Right lobe of liver (tissue), 6 donors: ENCODE measurements around the gene CRB1. TPM values are rescaled to one million over a fixed set of nuclear protein-coding genes. Genes with fewer than 3 reads are reported as not detected.

Experiments
- ATAC-seq, 4 donors: fragments of 200-7000 bp; cut with Tn5 transposase; one replicate each; pipeline ENCODE4 v1.9.1; 2020; ENCODE audit warnings: mild to moderate bottlenecking in 4 of 4, moderate library complexity in 4 of 4
- DNase-seq, 3 donors: peaks; one replicate each; pipeline ENCODE4 v3.0.0-alpha.2; 2020
- H3K27ac ChIP-seq, 3 donors: fragments of 200-600 bp; one replicate each; pipeline ENCODE4 v1.8.0; 2022
- H3K27me3 ChIP-seq, 2 donors: fragments of 200-600 bp; one replicate each; pipeline ENCODE4 v1.8.0; 2022
- H3K36me3 ChIP-seq, 4 donors: fragments of 200-600 bp; sonication (generic) in 1 of 4; one replicate each; pipeline versions ENCODE4 v1.5.1 to v1.8.0; 2017 to 2022; ENCODE audit warnings: control low read depth in 1 of 4
- H3K4me1 ChIP-seq, 4 donors: fragments of 200-600 bp; sonication (generic) in 1 of 4; one replicate each; pipeline versions ENCODE4 v1.5.1 to v1.8.0; 2017 to 2022; ENCODE audit warnings: control low read depth in 1 of 4
- H3K4me3 ChIP-seq, 3 donors: fragments of 200-600 bp; one replicate each; pipeline ENCODE4 v1.8.0; 2022
- H3K9me3 ChIP-seq, 4 donors: fragments of 200-600 bp; sonication (generic) in 1 of 4; one replicate each; pipeline versions ENCODE4 v1.5.1 to v1.8.0; 2017 to 2022; ENCODE audit warnings: control low read depth in 1 of 4
- POLR2A ChIP-seq: fragments of 450-650 bp; IDR thresholded peaks from one replicate; pipeline ENCODE4 v1.6.1; 2017; ENCODE audit warnings: antibody characterized with exemption, mild to moderate bottlenecking
- WGBS: methylation state at CpG from one replicate; pipeline ENCODE4 v1.1.6; 2018; ENCODE audit warnings: low coverage, low lambda C conversion rate; ENCODE audit not compliant: insufficient coverage; ENCODE audit errors: missing lambda C conversion rate; 5-methylcytosine and 5-hydroxymethylcytosine counted together
- intact Hi-C, 2 donors: fragments of 100-400 bp; cut with DNase I; formaldehyde crosslinking; loops; one replicate each; pipeline versions ENCODE4 v1.11.2 to v1.14.1; 2022
- total RNA-seq, 6 experiments: library from RNA; depleted of rRNA in 2 of 6; stranded (reverse); fragments of >200 nt in 2 of 6; fragmentation: NEBNext Ultra II Directional in 3 of 6; extraction: Animal tissue kit (Norgen Biotek cat#: 25700) in 3 of 6; gene quantifications; one replicate each; pipeline versions ENCODE4 v1.1.0 to v1.2.4, GENCODE V29; 2016 to 2023
- TF ChIP-seq, protein P1 (sequence below), 4 donors: fragments of 200-600 bp in 3 of 4; fragments of 450-650 bp in 1 of 4; IDR thresholded peaks; one replicate each; pipeline versions ENCODE4 v1.5.1 to v1.8.0; 2016 to 2022; ENCODE audit warnings: antibody characterized with exemption in 4 of 4, mild to moderate bottlenecking in 2 of 4
- donor health status: DM: no; HTN: yes; CAD: no.
- donor health status: DM: no; HTN: no; CAD: no.
- donor health status: DM: no; HTN: no; CAD: no.
- donor health status: DM: no; HTN: yes; CAD: no.
- donor health status: DM: no; HTN: yes; CAD: no.

CRB1 gene
- total RNA-seq, 6 experiments from 2014 or later = 0.29 TPM; not detected in 5

DNA sequence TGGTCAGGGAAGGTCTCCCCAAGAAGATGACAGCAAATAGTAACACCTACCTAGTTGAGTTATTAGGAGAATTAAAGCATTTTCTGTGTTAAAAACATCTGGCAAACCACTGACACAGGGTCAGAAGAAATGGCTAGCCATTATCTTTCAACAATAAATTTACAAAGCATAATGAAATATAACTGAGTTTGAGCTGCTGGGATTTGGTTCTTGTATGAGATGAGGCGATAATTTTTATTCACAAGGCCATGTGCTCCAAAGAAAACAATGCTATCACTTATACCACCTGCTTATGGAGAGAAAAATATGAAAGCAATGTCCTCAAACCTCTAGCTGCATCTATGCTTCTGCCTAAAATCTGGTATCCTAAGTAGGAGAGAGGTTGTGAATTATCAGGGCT, 202.3 kb downstream of the CRB1 start:
- TF ChIP-seq POLR2A = no peak
- TF ChIP-seq, protein P1, sequence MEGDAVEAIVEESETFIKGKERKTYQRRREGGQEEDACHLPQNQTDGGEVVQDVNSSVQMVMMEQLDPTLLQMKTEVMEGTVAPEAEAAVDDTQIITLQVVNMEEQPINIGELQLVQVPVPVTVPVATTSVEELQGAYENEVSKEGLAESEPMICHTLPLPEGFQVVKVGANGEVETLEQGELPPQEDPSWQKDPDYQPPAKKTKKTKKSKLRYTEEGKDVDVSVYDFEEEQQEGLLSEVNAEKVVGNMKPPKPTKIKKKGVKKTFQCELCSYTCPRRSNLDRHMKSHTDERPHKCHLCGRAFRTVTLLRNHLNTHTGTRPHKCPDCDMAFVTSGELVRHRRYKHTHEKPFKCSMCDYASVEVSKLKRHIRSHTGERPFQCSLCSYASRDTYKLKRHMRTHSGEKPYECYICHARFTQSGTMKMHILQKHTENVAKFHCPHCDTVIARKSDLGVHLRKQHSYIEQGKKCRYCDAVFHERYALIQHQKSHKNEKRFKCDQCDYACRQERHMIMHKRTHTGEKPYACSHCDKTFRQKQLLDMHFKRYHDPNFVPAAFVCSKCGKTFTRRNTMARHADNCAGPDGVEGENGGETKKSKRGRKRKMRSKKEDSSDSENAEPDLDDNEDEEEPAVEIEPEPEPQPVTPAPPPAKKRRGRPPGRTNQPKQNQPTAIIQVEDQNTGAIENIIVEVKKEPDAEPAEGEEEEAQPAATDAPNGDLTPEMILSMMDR (IDR thresholded peaks at IDR 0.05) = no peak
- Histone ChIP-seq H3K36me3 (no peaks in the 10 kb centered on the region), H3K4me3 (no peak overlapping the region), H3K4me1 (no peaks in the 10 kb centered on the region), H3K27ac (no peak overlapping the region), H3K27me3 (no peaks in the 10 kb centered on the region), H3K9me3 (no peaks in the 10 kb centered on the region)
- no peak for ATAC-seq
- WGBS = 67% methylated on average over 1 of the region's 1 CpG
- DNase-seq = no peak
- intact Hi-C loops = no loop called here

DNA sequence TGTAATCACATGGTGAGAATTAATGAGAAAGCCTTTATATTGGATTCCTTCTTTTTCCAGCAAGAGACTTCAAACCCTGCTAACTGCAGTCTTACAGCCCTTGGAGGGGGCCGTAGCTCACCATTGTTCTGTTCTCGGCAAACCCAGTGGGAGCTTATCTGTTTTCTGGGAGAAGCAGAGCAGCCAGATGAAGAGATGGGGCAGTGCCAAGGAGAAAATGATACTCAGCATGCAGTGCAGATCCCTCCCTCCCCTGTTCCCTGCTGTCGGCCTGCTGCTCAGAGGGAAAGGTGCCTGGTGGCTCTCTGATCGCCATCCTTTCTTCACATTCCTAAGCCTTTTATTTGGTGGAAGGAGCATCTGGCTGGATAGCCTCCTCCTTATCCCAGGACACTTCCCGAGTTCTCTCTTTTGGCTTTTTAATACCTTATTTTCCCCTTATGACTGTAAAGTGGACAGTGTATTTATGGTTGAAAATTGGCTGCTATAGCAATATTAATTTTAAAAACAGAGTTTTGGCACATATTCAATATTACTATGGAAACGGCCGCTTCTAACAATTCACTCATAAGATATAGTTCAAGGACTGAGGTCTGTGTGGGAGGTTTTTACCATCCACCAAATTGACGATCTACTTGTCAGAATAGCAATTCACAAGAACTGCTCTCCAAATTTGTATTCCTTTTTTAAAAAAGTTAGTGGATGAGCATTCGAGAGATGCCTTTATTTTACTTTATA, 203.4 kb downstream of the CRB1 start:
- Histone ChIP-seq H3K27me3 (no peaks in the 10 kb centered on the region), H3K27ac (no peak overlapping the region), H3K36me3 (no peaks in the 10 kb centered on the region), H3K4me1 (no peaks in the 10 kb centered on the region), H3K9me3 (no peaks in the 10 kb centered on the region), H3K4me3 (no peak overlapping the region)
- WGBS = 65% methylated on average over 9 of the region's 9 CpGs
- DNase-seq (no peak), ATAC-seq (no peak)
- TF ChIP-seq, protein P1 (IDR thresholded peaks at IDR 0.05) = no peak
- no peak for TF ChIP-seq POLR2A
- intact Hi-C loops = no loop called here

DNA sequence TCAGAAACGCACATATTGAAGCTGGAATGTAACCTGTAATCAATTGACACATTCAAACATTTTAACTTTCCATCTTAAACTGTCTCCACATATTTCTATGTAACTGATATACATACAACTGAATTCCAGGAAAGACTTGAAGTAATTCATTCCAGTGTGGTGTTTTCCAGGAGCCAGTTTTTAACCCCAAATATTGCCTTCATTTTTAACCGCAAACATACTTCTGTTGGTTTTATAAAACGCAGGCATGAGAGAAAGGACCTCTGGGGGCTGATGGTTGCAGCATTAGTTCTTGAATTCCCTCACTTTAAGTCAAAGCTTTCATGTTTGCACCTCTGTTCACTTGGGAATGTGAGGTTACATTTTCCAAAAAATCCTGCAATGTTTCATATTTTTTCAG, 204.1 kb downstream of the CRB1 start:
- Histone ChIP-seq H3K36me3 (no peaks in the 10 kb centered on the region), H3K27me3 (no peaks in the 10 kb centered on the region), H3K9me3 (no peaks in the 10 kb centered on the region), H3K27ac (no peak overlapping the region), H3K4me3 (no peak overlapping the region), H3K4me1 (no peaks in the 10 kb centered on the region)
- intact Hi-C loops = no loop called here
- ATAC-seq (no peak), DNase-seq (no peak)
- TF ChIP-seq POLR2A = no peak
- TF ChIP-seq, protein P1 (IDR thresholded peaks at IDR 0.05) = no peak
- WGBS = 78% methylated on average over 3 of the region's 3 CpGs

DNA sequence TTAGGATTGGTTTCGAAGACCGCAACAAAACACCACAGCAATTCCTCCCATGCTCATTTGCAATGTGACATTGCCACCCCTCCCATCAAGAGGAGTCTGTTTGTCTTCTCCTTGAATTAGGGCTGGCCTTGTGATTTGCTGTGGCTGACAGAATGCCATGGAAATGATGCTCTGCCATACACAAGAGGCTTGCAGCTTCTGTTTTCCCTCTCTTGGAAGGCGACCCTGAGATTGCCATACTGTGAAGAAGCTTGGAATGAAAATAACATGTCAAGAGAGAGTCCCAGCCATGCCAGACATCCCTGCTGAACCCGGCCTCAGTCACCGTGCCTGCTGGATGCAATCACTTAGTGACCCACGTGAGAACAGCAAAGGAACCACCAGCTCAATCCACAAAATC, 212.4 kb downstream of the CRB1 start:
- 68% methylated on average over 6 of the region's 6 CpGs for WGBS
- no peaks in the 10 kb centered on the region for H3K9me3 ChIP-seq
- no peak overlapping the region for H3K27ac ChIP-seq
- intact Hi-C loops = no loop called here
- DNase-seq (no peak), ATAC-seq (no peak)
- H3K4me3 ChIP-seq = no peak overlapping the region
- H3K4me1 ChIP-seq = no peaks in the 10 kb centered on the region
- no peaks in the 10 kb centered on the region for H3K27me3 ChIP-seq
- no peaks in the 10 kb centered on the region for H3K36me3 ChIP-seq
- TF ChIP-seq, protein P1 (IDR thresholded peaks at IDR 0.05) = no peak
- TF ChIP-seq POLR2A = no peak
